GM21619 (cell line): ENCODE measurements around the gene PRSS21.

Experiments
- ATAC-seq: cut with Tn5 transposase; IDR thresholded peaks from one replicate; pipeline ENCODE4 v1.9.1; 2021; ENCODE audit not compliant: unreplicated experiment

Gene PRSS21

GRCh38 chr16:2779978-2780898 is 36.8 kb upstream of the PRSS21 start:
- no peak for ATAC-seq

DNA sequence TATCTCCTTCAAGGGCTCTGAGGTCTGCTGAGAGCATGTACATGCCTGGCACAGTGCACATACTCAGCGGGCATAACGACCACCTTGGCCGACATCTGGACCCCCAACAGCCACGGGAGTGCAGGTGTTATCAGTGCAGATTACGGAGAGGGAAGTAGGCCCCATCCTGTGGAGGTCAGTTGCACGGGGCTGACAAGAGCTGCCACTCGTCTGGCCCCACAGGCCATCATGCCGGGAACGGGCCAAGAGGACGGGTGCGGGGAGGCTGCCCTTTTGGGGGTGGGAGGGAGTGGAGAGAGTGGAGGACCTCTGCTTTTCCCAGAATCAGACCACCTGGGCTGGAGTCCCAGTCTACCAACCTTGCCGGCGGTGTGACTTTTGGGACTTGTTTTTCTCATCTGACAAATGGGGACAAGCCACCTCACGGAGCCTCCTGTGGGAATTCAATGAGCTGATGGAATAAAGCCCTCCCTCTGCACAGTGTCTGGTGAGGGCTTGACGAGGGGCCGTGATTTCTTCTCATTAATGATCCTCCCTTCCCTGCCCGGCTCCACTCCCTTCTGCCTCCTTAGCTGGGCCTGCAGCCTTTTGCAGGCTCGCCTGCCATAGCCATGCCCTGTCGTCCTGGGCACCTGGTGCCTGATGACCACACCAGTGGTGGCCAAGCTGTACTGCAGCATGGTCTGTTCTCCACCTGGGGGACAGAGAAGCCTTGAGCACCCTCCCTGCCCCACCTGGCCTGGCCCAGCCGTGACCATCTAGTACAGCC is 34.3 kb upstream of the PRSS21 start:
- no peak for ATAC-seq

- ATAC-seq: no peak
Observed at GRCh38 chr16:2783581-2784357, 33.3 kb upstream of the PRSS21 start.

GRCh38 chr16:2784358-2785100 is 32.5 kb upstream of the PRSS21 start:
- ATAC-seq: no peak

- no peak for ATAC-seq
Observed at GRCh38 chr16:2785101-2785991, 31.7 kb upstream of the PRSS21 start.

- no peak for ATAC-seq
Observed at GRCh38 chr16:2786061-2786825, 30.8 kb upstream of the PRSS21 start.

DNA sequence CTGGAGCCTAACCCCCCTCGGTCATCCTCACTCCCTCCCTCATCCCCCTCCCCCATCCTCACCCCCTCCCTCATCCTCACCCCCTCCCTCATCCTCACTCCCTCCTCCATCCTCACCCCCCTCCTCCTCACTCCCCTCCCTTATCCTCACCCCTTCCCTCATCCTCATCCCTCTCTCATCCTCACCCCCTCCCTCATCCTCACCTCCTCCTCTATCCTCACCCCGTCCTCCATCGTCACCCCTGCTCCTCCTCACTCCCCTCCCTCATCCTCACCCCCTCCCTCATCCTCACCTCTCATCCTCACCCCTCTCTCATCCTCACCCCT is 30.2 kb upstream of the PRSS21 start:
- ATAC-seq: no peak

- ATAC-seq: no peak
Observed at GRCh38 chr16:2787406-2787805, 29.6 kb upstream of the PRSS21 start, which contains the start of gene PRSS33. Gene PRSS33, minus strand, starts transcription at chr16:2787560. Its CDS starts 1,013 bp downstream, at chr16:2786547.

- ATAC-seq: no peak
Observed at GRCh38 chr16:2787961-2788360, 29.1 kb upstream of the PRSS21 start.

GRCh38 chr16:2790631-2791030 is 26.4 kb upstream of the PRSS21 start:
- ATAC-seq: no peak

- ATAC-seq: no peak
Observed at GRCh38 chr16:2791174-2791573, 25.9 kb upstream of the PRSS21 start.

- ATAC-seq: no peak
Observed at GRCh38 chr16:2792940-2793339, 24.1 kb upstream of the PRSS21 start.

GRCh38 chr16:2795395-2796143 is 21.5 kb upstream of the PRSS21 start:
- ATAC-seq: no peak

DNA sequence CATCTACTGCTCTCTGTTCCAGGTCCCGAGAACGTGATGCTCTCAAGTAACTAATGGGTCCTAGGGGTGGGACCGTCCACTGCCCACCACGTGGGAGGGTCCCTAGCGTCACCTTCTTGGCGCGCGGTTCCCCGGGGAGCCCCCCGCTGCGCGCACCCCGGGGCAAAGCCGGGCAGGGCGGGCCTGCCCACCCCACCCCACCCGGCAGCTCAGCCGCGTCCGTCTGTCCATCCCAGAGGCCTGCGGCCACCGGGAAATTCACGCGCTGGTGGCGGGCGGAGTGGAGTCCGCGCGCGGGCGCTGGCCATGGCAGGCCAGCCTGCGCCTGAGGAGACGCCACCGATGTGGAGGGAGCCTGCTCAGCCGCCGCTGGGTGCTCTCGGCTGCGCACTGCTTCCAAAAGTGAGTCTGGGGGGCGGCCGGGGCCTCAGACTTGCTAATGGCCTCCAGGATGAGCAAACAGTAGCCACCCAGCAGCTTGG is 18.3 kb upstream of the PRSS21 start:
- ATAC-seq: no peak

- ATAC-seq: no peak
Observed at GRCh38 chr16:2799205-2799858, 17.7 kb upstream of the PRSS21 start.

DNA sequence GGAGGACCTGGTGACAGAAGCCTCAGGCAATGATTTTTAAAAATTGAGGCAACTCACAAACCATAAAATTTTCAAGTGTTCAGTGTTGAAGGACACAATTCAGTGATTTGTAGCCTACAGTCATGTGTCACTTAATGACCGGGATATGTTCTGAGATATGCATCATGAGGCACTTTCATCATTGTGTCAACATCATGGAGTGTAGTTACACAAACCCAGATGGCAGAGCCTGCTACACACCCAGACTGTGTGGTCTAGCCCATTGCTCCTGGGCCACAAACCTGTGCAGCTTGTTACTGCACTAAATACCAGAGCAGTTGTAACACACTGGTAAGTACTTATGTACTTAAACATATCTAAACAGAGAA is 17.2 kb upstream of the PRSS21 start:
- no peak for ATAC-seq

DNA sequence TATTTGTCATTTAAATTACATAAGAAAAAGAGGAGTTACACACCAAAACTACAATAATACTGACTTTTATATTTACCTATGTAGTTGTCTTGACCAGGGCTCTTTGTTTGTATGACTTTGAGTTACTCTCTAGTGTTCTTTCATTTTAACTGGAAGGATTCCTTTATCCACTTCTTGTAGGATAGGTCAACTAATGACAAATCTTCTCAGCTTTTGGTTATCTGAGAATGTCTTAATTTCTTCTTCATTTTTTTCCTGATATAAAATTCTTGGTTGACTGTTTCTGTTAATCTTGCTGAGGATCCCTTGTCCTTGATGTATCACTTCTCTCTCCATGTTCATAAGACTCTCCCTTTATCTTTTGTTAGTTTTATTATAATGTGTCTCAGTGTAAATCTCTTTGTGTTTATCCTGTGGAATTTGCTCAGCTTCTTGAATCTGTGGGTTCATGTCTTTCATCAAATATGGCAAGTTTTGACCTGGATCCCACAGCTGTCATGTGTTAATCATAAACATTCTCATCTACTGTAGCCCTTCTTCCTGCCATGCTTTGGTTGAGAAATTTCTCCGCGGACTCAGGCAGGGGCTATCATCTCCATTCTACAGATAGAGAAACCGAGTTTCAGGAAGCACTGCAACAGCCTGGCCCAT is 13.4 kb upstream of the PRSS21 start:
- no peak for ATAC-seq
